GM21786 (cell line): ENCODE data around the gene ZNF485.

Experiments used
- ATAC-seq: cut with Tn5 transposase; IDR thresholded peaks from one replicate; pipeline ENCODE4 v1.9.1; 2021; ENCODE audit not compliant: unreplicated experiment

ZNF485 gene

DNA sequence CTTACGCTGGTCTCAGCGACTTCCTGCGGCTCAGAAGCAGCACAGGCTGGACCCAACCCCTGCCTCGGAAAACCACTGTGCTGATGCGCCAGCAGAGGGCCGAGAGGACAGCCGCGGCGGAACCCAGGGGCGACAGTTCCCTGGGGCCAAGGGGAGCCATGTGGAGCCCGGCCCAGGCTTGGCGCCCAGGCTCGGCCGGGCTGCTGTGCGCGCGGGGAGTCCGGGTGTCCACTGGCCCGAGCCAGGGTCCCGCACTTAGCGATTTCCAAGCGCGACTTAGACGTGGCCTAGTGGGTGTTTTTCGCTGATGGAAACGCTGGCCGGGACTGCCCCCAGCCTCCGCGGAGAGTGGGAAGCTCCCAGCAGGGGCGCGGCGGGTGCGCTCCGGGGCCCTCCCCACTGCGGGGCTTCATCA is 61.1 kb downstream of the ZNF485 start:
- ATAC-seq = no peak
